WTC11 (cell line): ENCODE data around the gene RBM38. TPM values are rescaled to one million over a fixed set of nuclear protein-coding genes. Genes with fewer than 3 reads are reported as not detected.

ENCODE experiments used
- ATAC-seq: fragments of 200-7000 bp; cut with Tn5 transposase; 2 replicates; pipeline ENCODE4 v1.10.0; 2021; ENCODE audit warnings: mild to moderate bottlenecking, moderate library complexity
- CTCF ChIA-PET: fragments of 300-600 bp; sonication (Branson Sonifier 250); formaldehyde crosslinking; loops from one replicate; lab custom pipeline; 2021; ENCODE audit warnings: antibody characterized with exemption; lab: Charles Lee
- POLR2A ChIA-PET: fragments of 350-600 bp; sonication (Branson Sonifier 250); formaldehyde crosslinking; loops from one replicate; lab custom pipeline; 2021; ENCODE audit warnings: antibody characterized with exemption; lab: Charles Lee
- DNase-seq: peaks from one replicate; pipeline ENCODE4 v3.0.0; 2021; ENCODE audit warnings: low spot score
- H3K27ac Mint-ChIP-seq: 2 replicates; pipeline ENCODE4 v1.8.0; 2021; ENCODE audit warnings: mixed read lengths
- H3K27me3 Mint-ChIP-seq: 2 replicates; pipeline ENCODE4 v1.8.0; 2021; ENCODE audit warnings: low read depth, mild to moderate bottlenecking, moderate library complexity, mixed read lengths
- H3K36me3 Mint-ChIP-seq: 2 replicates; pipeline ENCODE4 v1.8.0; 2021; ENCODE audit warnings: mixed read lengths
- H3K4me1 Mint-ChIP-seq: 2 replicates; pipeline ENCODE4 v1.8.0; 2022; ENCODE audit warnings: mixed read lengths
- H3K4me3 Mint-ChIP-seq: 2 replicates; pipeline ENCODE4 v1.8.0; 2021; ENCODE audit warnings: mild to moderate bottlenecking, moderate library complexity, mixed read lengths
- H3K9me3 Mint-ChIP-seq: 2 replicates; pipeline ENCODE4 v1.8.0; 2021; ENCODE audit warnings: mixed read lengths
- ARID4B ChIP-seq: sonication (generic); formaldehyde crosslinking; IDR thresholded peaks from 2 replicates; pipeline ENCODE4 v1.8.0; 2023; ENCODE audit warnings: missing genetic modification reagents, mild to moderate bottlenecking, borderline replicate concordance
- ATF3 ChIP-seq: sonication (generic); formaldehyde crosslinking; conservative IDR thresholded peaks from 2 replicates; pipeline ENCODE4 v1.8.1; 2022; ENCODE audit warnings: mild to moderate bottlenecking, missing genetic modification reagents
- CDX4 ChIP-seq: fragments of 250-450 bp; sonication (Bioruptor Pico); IDR thresholded peaks from 2 replicates; pipeline ENCODE4 v1.9.0; 2021; ENCODE audit warnings: moderate library complexity, mild to moderate bottlenecking, inconsistent platforms, borderline replicate concordance
- ERG ChIP-seq: fragments of 250-450 bp; sonication (Bioruptor Pico); IDR thresholded peaks from 2 replicates; pipeline ENCODE4 v1.8.0; 2021; ENCODE audit warnings: mild to moderate bottlenecking
- ETV6 ChIP-seq: sonication (generic); formaldehyde crosslinking; IDR thresholded peaks from 2 replicates; pipeline ENCODE4 v1.8.1; 2022; ENCODE audit warnings: mild to moderate bottlenecking, missing genetic modification reagents
- FOXK1 ChIP-seq: sonication (generic); formaldehyde crosslinking; IDR thresholded peaks from 2 replicates; pipeline ENCODE4 v1.8.0; 2022; ENCODE audit warnings: mild to moderate bottlenecking, moderate library complexity, missing genetic modification reagents
- GABPB1 ChIP-seq: sonication (generic); formaldehyde crosslinking; IDR thresholded peaks from 2 replicates; pipeline ENCODE4 v1.8.1; 2023; ENCODE audit warnings: mild to moderate bottlenecking, missing genetic modification reagents
- IRF1 ChIP-seq: sonication (generic); formaldehyde crosslinking; IDR thresholded peaks from 2 replicates; pipeline ENCODE4 v1.8.0; 2023; ENCODE audit warnings: missing genetic modification reagents
- IRF2 ChIP-seq: sonication (generic); formaldehyde crosslinking; IDR thresholded peaks from 2 replicates; pipeline ENCODE4 v1.8.0; 2022; ENCODE audit warnings: low read depth, missing genetic modification reagents, borderline replicate concordance
- NFYB ChIP-seq: sonication (generic); formaldehyde crosslinking; conservative IDR thresholded peaks from 2 replicates; pipeline ENCODE4 v1.8.0; 2022; ENCODE audit warnings: low read depth, missing genetic modification reagents
- SMAD4 ChIP-seq: sonication (generic); formaldehyde crosslinking; IDR thresholded peaks from 2 replicates; pipeline ENCODE4 v1.8.0; 2022; ENCODE audit warnings: mild to moderate bottlenecking, missing genetic modification reagents
- TEAD4 ChIP-seq: sonication (generic); formaldehyde crosslinking; IDR thresholded peaks from 2 replicates; pipeline ENCODE4 v1.8.0; 2022; ENCODE audit warnings: mild to moderate bottlenecking, missing genetic modification reagents
- TP53 ChIP-seq: sonication (generic); formaldehyde crosslinking; IDR thresholded peaks from 2 replicates; pipeline ENCODE4 v1.8.1; 2023; ENCODE audit warnings: mild to moderate bottlenecking, missing genetic modification reagents
- USF2 ChIP-seq: sonication (generic); formaldehyde crosslinking; IDR thresholded peaks from 2 replicates; pipeline ENCODE4 v1.8.1; 2023; ENCODE audit warnings: mild to moderate bottlenecking, missing genetic modification reagents, moderate library complexity
- ZNF532 ChIP-seq: fragments of 250-450 bp; sonication (Bioruptor Pico); IDR thresholded peaks from 2 replicates; pipeline ENCODE4 v1.9.0; 2021; ENCODE audit warnings: mild to moderate bottlenecking, borderline replicate concordance
- total RNA-seq: library from RNA; stranded (reverse); gene quantifications from 3 replicates; pipeline ENCODE4 v1.2.3, GENCODE V29; 2021

RBM38 gene
- total RNA-seq, 1 experiment from 2014 or later = 69.0 TPM

GRCh38 chr20:57416296-57417022 is 25.3 kb downstream of the RBM38 start:
- no peaks in the 10 kb centered on the region for H3K36me3 Mint-ChIP-seq
- CTCF ChIA-PET = interaction anchor here (1.0 to 1.3 kb wide), 2 partner anchors 18 to 82 kb away, joined by 3 to 4 read pairs; no protein-coding TSS in a partner anchor

GRCh38 chr20:57417051-57417689 is 26.0 kb downstream of the RBM38 start:
- Mint-ChIP-seq H3K36me3 (no peaks in the 10 kb centered on the region), H3K9me3 (no peaks in the 10 kb centered on the region), H3K27ac (no peak overlapping the region), H3K4me1 (no peaks in the 10 kb centered on the region), H3K4me3 (no peak overlapping the region), H3K27me3 (no peaks in the 10 kb centered on the region)
- DNase-seq = no peak
- ATAC-seq = no peak
- CTCF ChIA-PET = interaction anchor here (0.7 to 2.1 kb wide), 4 partner anchors 17 to 345 kb away, joined by 3 to 7 read pairs (median 4); no protein-coding TSS in a partner anchor
- POLR2A ChIA-PET = no interaction called here
- no peak for TF ChIP-seq GABPB1 (CRISPR knock-in tag)
- no peak for TF ChIP-seq USF2 (CRISPR knock-in tag)
- no peak for TF ChIP-seq ZNF532 (CRISPR knock-in tag)
- TF ChIP-seq ERG (CRISPR knock-in tag) = no peak
- no peak for TF ChIP-seq SMAD4 (CRISPR knock-in tag)
- TF ChIP-seq FOXK1 (CRISPR knock-in tag) = no peak
- TF ChIP-seq IRF2 (CRISPR knock-in tag) = no peak
- TF ChIP-seq TEAD4 (CRISPR knock-in tag) = no peak

More at GRCh38 chr20:57416296-57417022, 25.3 kb downstream of the RBM38 start:
- POLR2A ChIA-PET = no interaction called here
- no peak for ATAC-seq
- TF ChIP-seq IRF1 (CRISPR knock-in tag) (no peak), ETV6 (CRISPR knock-in tag) (no peak), CDX4 (CRISPR knock-in tag) (no peak), ARID4B (CRISPR knock-in tag) (no peak), TP53 (CRISPR knock-in tag) (no peak), ATF3 (no peak), NFYB (no peak)
- Mint-ChIP-seq H3K4me3 (no peak overlapping the region), H3K9me3 (no peaks in the 10 kb centered on the region), H3K27me3 (no peaks in the 10 kb centered on the region), H3K27ac (no peak overlapping the region), H3K4me1 (no peaks in the 10 kb centered on the region)
- no peak for DNase-seq
